ENCODE measurements around the gene CSF1.

The CSF1 gene

DNA sequence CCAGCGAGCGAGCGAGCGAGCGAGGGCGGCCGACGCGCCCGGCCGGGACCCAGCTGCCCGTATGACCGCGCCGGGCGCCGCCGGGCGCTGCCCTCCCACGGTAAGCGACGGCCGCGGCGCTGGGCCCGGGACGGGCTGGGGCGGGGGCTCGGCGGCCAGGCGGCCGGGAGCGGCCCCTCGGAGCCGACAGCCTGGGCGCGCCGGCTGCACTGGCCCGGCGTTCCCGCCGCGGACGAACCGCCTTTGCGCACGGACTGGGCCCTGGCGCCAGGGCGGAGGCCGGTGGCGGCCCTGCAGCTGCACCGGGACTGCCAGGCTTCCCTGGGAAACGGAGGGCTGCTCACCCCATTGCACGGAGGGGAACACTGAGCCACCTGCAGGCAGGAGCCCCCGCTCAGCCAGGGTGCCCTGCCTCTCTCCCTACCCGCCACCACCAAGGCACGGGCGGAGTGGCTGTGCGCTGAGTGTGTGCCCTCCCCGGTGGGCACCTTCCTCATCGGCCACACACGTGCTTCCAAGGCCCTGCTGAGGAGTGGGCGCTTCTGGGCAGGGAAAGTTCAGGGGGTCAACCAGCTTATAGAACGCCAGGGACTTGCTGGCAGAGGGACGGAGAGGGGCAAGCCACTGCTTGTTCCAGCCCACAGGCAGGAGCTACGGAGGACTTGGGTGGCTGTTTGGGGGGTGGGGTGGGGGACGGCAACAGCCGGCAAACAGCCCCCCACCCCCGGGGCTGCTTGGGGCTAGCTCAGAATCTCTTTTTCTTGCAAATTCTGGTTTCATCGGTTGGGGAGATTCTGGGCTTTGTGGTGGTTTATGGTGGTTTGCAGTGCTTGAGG lies 532 bp downstream of the CSF1 start:
- Histone ChIP-seq H3K9me3 (ENCODE audit: control insufficient read depth, low read length) (no peaks in the 10 kb centered on the region), H3K27me3 (ENCODE audit: control insufficient read depth, insufficient read depth, low read length) (no peaks in the 10 kb centered on the region), H2AFZ (peak overlapping the region; percentile 78), H3K27ac (no peak overlapping the region), H3K79me2 (no peaks in the 10 kb centered on the region), H3K36me3 (ENCODE audit: control insufficient read depth, insufficient read depth, low read length) (no peaks in the 10 kb centered on the region), H3K4me1 (no peaks in the 10 kb centered on the region), H3K9ac (no peak overlapping the region), H3K4me3 (ENCODE audit: low read depth, low read length) (peak overlapping the region; percentile 63), H3K4me2 (ENCODE audit: low read length) (peak overlapping the region; percentile 82)
- TF ChIP-seq, protein P1, sequence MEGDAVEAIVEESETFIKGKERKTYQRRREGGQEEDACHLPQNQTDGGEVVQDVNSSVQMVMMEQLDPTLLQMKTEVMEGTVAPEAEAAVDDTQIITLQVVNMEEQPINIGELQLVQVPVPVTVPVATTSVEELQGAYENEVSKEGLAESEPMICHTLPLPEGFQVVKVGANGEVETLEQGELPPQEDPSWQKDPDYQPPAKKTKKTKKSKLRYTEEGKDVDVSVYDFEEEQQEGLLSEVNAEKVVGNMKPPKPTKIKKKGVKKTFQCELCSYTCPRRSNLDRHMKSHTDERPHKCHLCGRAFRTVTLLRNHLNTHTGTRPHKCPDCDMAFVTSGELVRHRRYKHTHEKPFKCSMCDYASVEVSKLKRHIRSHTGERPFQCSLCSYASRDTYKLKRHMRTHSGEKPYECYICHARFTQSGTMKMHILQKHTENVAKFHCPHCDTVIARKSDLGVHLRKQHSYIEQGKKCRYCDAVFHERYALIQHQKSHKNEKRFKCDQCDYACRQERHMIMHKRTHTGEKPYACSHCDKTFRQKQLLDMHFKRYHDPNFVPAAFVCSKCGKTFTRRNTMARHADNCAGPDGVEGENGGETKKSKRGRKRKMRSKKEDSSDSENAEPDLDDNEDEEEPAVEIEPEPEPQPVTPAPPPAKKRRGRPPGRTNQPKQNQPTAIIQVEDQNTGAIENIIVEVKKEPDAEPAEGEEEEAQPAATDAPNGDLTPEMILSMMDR (IDR thresholded peaks at IDR 0.05) = no peak

GRCh38 chr1:109912214-109912861 lies 1.7 kb downstream of the CSF1 start:
- H3K4me1 ChIP-seq = no peaks in the 10 kb centered on the region
- H3K79me2 ChIP-seq = no peaks in the 10 kb centered on the region
- no peak overlapping the region for H2AFZ ChIP-seq
- TF ChIP-seq, protein P1 (IDR thresholded peaks at IDR 0.05) = no peak
- no peaks in the 10 kb centered on the region for H3K9me3 ChIP-seq (ENCODE audit: control insufficient read depth, low read length)
- H3K4me3 ChIP-seq (ENCODE audit: low read depth, low read length) = peak overlapping the region; percentile 63
- H3K27me3 ChIP-seq (ENCODE audit: control insufficient read depth, insufficient read depth, low read length) = no peaks in the 10 kb centered on the region
- no peak overlapping the region for H3K9ac ChIP-seq
- H3K27ac ChIP-seq = no peak overlapping the region
- H3K36me3 ChIP-seq (ENCODE audit: control insufficient read depth, insufficient read depth, low read length) = no peaks in the 10 kb centered on the region
- peak overlapping the region; percentile 19 for H3K4me2 ChIP-seq (ENCODE audit: low read length)

DNA sequence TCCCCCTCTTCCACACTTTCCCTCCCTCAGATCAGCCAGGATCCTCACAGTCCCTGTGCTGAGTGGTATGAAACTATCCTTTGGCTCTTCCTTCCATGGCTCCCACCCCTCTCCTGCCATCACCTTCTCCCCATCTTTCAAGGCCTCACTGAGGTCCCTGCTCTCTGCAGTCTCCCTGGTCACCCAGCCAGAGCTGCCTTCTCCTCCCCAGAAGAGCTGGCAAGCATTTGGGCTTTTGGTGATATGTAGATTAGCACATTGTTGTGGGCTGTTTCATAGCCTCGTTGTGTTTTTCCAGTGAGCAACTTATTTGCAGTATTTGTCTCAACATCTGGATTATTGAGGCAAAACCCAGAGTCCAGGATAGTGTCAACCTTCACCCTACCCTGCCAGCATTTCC lies 2.2 kb downstream of the CSF1 start:
- Histone ChIP-seq H3K9ac (no peak overlapping the region), H3K27ac (no peak overlapping the region), H3K27me3 (ENCODE audit: control insufficient read depth, insufficient read depth, low read length) (no peaks in the 10 kb centered on the region), H3K4me3 (ENCODE audit: low read depth, low read length) (no peak overlapping the region), H3K79me2 (no peaks in the 10 kb centered on the region), H3K4me2 (ENCODE audit: low read length) (no peak overlapping the region), H2AFZ (no peak overlapping the region), H3K4me1 (no peaks in the 10 kb centered on the region), H3K36me3 (ENCODE audit: control insufficient read depth, insufficient read depth, low read length) (no peaks in the 10 kb centered on the region), H3K9me3 (ENCODE audit: control insufficient read depth, low read length) (no peaks in the 10 kb centered on the region)
- TF ChIP-seq, protein P1 (IDR thresholded peaks at IDR 0.05) = no peak

GRCh38 chr1:109913360-109913879 lies 2.8 kb downstream of the CSF1 start:
- Histone ChIP-seq H2AFZ (no peak overlapping the region), H3K4me3 (ENCODE audit: low read depth, low read length) (no peak overlapping the region), H3K4me1 (no peaks in the 10 kb centered on the region), H3K27ac (no peak overlapping the region), H3K4me2 (ENCODE audit: low read length) (no peak overlapping the region), H3K79me2 (no peaks in the 10 kb centered on the region), H3K9me3 (ENCODE audit: control insufficient read depth, low read length) (no peaks in the 10 kb centered on the region), H3K36me3 (ENCODE audit: control insufficient read depth, insufficient read depth, low read length) (no peaks in the 10 kb centered on the region), H3K27me3 (ENCODE audit: control insufficient read depth, insufficient read depth, low read length) (no peaks in the 10 kb centered on the region), H3K9ac (no peak overlapping the region)
- TF ChIP-seq, protein P1 (IDR thresholded peaks at IDR 0.05) = no peak

Data from parathyroid adenoma (tissue), 2 donors.